Measurements from ENCODE around the gene CD19.

The CD19 gene

DNA sequence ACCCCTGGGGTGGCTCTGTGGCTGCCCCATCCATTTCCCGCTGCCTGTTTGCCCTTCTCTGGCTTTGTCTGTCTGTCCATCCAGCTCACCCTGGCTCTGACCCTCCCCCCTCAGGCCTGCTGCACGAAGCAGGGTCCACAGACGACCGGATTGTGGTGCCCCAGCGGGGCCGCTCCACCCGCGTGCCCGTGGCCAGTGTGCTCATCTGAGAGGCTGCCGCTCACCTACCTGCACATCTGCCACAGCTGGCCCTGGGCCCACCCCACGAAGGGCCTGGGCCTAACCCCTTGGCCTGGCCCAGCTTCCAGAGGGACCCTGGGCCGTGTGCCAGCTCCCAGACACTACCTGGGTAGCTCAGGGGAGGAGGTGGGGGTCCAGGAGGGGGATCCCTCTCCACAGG lies 52.3 kb downstream of the CD19 start:
- TF ChIP-seq, protein P1, sequence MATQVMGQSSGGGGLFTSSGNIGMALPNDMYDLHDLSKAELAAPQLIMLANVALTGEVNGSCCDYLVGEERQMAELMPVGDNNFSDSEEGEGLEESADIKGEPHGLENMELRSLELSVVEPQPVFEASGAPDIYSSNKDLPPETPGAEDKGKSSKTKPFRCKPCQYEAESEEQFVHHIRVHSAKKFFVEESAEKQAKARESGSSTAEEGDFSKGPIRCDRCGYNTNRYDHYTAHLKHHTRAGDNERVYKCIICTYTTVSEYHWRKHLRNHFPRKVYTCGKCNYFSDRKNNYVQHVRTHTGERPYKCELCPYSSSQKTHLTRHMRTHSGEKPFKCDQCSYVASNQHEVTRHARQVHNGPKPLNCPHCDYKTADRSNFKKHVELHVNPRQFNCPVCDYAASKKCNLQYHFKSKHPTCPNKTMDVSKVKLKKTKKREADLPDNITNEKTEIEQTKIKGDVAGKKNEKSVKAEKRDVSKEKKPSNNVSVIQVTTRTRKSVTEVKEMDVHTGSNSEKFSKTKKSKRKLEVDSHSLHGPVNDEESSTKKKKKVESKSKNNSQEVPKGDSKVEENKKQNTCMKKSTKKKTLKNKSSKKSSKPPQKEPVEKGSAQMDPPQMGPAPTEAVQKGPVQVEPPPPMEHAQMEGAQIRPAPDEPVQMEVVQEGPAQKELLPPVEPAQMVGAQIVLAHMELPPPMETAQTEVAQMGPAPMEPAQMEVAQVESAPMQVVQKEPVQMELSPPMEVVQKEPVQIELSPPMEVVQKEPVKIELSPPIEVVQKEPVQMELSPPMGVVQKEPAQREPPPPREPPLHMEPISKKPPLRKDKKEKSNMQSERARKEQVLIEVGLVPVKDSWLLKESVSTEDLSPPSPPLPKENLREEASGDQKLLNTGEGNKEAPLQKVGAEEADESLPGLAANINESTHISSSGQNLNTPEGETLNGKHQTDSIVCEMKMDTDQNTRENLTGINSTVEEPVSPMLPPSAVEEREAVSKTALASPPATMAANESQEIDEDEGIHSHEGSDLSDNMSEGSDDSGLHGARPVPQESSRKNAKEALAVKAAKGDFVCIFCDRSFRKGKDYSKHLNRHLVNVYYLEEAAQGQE (IDR thresholded peaks at IDR 0.05; ENCODE audit: insufficient read depth in 1 of 2, low read depth in 2 of 2, low read length in 2 of 2) = no peak
- no peak for TF ChIP-seq POLR2AphosphoS5 (IDR thresholded peaks at IDR 0.05; ENCODE audit: low read depth, low read length)
- no peak for TF ChIP-seq SIN3A (IDR thresholded peaks at IDR 0.05; ENCODE audit: borderline replicate concordance, insufficient read depth, low read length)
- TF ChIP-seq FOXP2 (optimal IDR thresholded peaks at IDR 0.05; ENCODE audit: borderline replicate concordance, extremely low read depth, extremely low read length, insufficient read depth) = no peak
- TF ChIP-seq TAF1 (IDR thresholded peaks at IDR 0.05; ENCODE audit: borderline replicate concordance, insufficient read depth, low read length) = no peak

DNA sequence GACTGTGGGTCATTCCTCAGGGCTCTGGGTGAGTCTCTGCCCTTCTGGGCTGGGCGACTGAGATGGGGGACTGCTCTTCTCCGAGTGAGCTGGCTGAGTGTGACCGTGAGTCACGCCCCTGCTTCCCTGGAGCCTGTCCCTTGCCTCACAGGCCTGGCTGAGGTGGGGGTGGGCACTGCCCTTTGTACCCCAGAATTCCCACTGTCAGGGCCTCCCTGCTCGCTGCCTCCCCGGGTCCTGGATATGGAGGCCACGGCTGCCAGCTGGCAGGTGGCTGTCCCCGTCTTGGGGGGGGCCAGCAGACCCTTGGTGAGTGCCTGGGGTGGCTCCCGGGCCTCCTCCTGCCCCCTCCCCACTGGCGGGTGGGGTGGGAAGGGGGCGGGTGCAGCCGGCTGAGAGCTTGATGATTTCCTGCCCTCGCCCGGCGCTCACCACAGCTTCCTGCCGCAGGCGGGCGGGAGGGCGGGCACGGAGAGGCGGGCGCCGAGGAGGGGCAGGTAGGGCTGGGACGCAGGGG lies 52.9 kb downstream of the CD19 start, which contains the start of gene LAT:
Gene LAT (plus strand): TSS at position 434 of the 517 bp plus-strand sequence. CDS start 366 bp downstream, outside the sequence.
- TF ChIP-seq, protein P1 (IDR thresholded peaks at IDR 0.05; ENCODE audit: insufficient read depth in 1 of 2, low read depth in 2 of 2, low read length in 2 of 2) = no peak
- TF ChIP-seq SIN3A (IDR thresholded peaks at IDR 0.05; ENCODE audit: borderline replicate concordance, insufficient read depth, low read length) (no peak), TAF1 (IDR thresholded peaks at IDR 0.05; ENCODE audit: borderline replicate concordance, insufficient read depth, low read length) (no peak; the same call in 1 of the 2 replicates), POLR2AphosphoS5 (IDR thresholded peaks at IDR 0.05; ENCODE audit: low read depth, low read length) (no peak), FOXP2 (optimal IDR thresholded peaks at IDR 0.05; ENCODE audit: borderline replicate concordance, extremely low read depth, extremely low read length, insufficient read depth) (no peak)

- TF ChIP-seq SIN3A (IDR thresholded peaks at IDR 0.05; ENCODE audit: borderline replicate concordance, insufficient read depth, low read length) (no peak), POLR2AphosphoS5 (IDR thresholded peaks at IDR 0.05; ENCODE audit: low read depth, low read length) (no peak), FOXP2 (optimal IDR thresholded peaks at IDR 0.05; ENCODE audit: borderline replicate concordance, extremely low read depth, extremely low read length, insufficient read depth) (no peak)
- TF ChIP-seq, protein P1 (IDR thresholded peaks at IDR 0.05; ENCODE audit: insufficient read depth in 1 of 2, low read depth in 2 of 2, low read length in 2 of 2) = no peak
Observed at GRCh38 chr16:28985211-28986041, 53.7 kb downstream of the CD19 start.

DNA sequence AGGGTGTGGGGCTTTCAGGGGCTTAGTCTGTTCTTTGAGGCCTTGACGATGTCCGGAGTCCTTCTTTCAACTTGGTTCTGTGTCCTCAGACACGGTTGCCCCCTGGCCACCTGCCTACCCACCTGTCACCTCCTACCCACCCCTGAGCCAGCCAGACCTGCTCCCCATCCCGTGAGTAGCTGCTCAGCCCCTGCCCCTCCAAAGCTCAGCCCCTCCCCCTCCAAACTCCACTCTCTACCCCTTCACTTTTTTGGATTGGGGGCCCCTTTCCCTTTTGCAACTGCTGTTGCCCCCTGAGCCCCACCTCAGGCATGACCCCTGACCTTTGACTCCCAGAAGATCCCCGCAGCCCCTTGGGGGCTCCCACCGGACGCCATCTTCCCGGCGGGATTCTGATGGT lies 54.3 kb downstream of the CD19 start:
- TF ChIP-seq FOXP2 (optimal IDR thresholded peaks at IDR 0.05; ENCODE audit: borderline replicate concordance, extremely low read depth, extremely low read length, insufficient read depth) (no peak), SIN3A (IDR thresholded peaks at IDR 0.05; ENCODE audit: borderline replicate concordance, insufficient read depth, low read length) (no peak), POLR2AphosphoS5 (IDR thresholded peaks at IDR 0.05; ENCODE audit: low read depth, low read length) (no peak), TAF1 (IDR thresholded peaks at IDR 0.05; ENCODE audit: borderline replicate concordance, insufficient read depth, low read length) (no peak)
- TF ChIP-seq, protein P1 (IDR thresholded peaks at IDR 0.05; ENCODE audit: insufficient read depth in 1 of 2, low read depth in 2 of 2, low read length in 2 of 2) = no peak
